Trophoblast cell (in vitro differentiated cells and primary cell): Measurements from ENCODE around the gene MIEN1.
A peak's percentile ranks its signal among the peaks of the same experiment; 100 is the strongest.

ENCODE experiments used
- DNase-seq, 2 donors: peaks; one replicate each; pipeline ENCODE4 v3.0.0-alpha.2; 2016
- H2AFZ ChIP-seq: 2 replicates; pipeline ENCODE4 v1.6.1; 2013; ENCODE audit warnings: low read length, moderate library complexity, mild to moderate bottlenecking; ENCODE audit not compliant: insufficient read depth, poor library complexity
- H2AK5ac ChIP-seq: 2 replicates; pipeline ENCODE4 v1.6.1; 2013; ENCODE audit warnings: mild to moderate bottlenecking, low read length
- H2BK120ac ChIP-seq: 2 replicates; pipeline ENCODE4 v1.6.1; 2013; ENCODE audit warnings: low read length, mild to moderate bottlenecking, moderate library complexity; ENCODE audit not compliant: insufficient read depth, poor library complexity
- H2BK12ac ChIP-seq: 2 replicates; pipeline ENCODE4 v1.6.1; 2013; ENCODE audit warnings: mild to moderate bottlenecking, low read length, moderate library complexity
- H2BK5ac ChIP-seq: 2 replicates; pipeline ENCODE4 v1.6.1; 2013; ENCODE audit warnings: low read length, low read depth, moderate library complexity, mild to moderate bottlenecking; ENCODE audit not compliant: poor library complexity
- H3K14ac ChIP-seq: 2 replicates; pipeline ENCODE4 v1.6.1; 2013; ENCODE audit warnings: mild to moderate bottlenecking, low read length
- H3K18ac ChIP-seq: 2 replicates; pipeline ENCODE4 v1.6.1; 2013; ENCODE audit warnings: mild to moderate bottlenecking, low read length
- H3K23ac ChIP-seq: 2 replicates; pipeline ENCODE4 v1.6.1; 2013; ENCODE audit warnings: low read length
- H3K27ac ChIP-seq: 2 replicates; pipeline ENCODE4 v1.5.1; 2013; ENCODE audit warnings: low read depth, mild to moderate bottlenecking, inconsistent platforms, low read length, moderate library complexity
- H3K27me3 ChIP-seq: 2 replicates; pipeline ENCODE4 v1.6.1; 2013; ENCODE audit warnings: inconsistent platforms, mild to moderate bottlenecking, low read length, moderate library complexity; ENCODE audit not compliant: insufficient read depth
- H3K36me3 ChIP-seq, 2 experiments: 1 replicate in 1 of 2; 2 replicates in 1 of 2; pipeline ENCODE4 v1.6.1; 2013; ENCODE audit warnings: low read length in 2 of 2, mild to moderate bottlenecking in 2 of 2, moderate library complexity in 1 of 2; ENCODE audit not compliant: insufficient read depth in 2 of 2, control insufficient read depth in 1 of 2
- H3K4ac ChIP-seq: 2 replicates; pipeline ENCODE4 v1.6.1; 2013; ENCODE audit warnings: low read depth, mild to moderate bottlenecking, low read length, moderate library complexity
- H3K4me1 ChIP-seq, 2 experiments: 1 replicate in 1 of 2; 2 replicates in 1 of 2; pipeline ENCODE4 v1.6.1; 2013; ENCODE audit warnings: low read length in 2 of 2, mild to moderate bottlenecking in 2 of 2, moderate library complexity in 1 of 2; ENCODE audit not compliant: insufficient read depth in 2 of 2, control insufficient read depth in 1 of 2
- H3K4me2 ChIP-seq: 2 replicates; pipeline ENCODE4 v1.6.1; 2013; ENCODE audit warnings: inconsistent platforms, mild to moderate bottlenecking, low read length, moderate library complexity
- H3K4me3 ChIP-seq: 2 replicates; pipeline ENCODE4 v1.5.1; 2013; ENCODE audit warnings: mild to moderate bottlenecking, low read depth, low read length, inconsistent platforms
- H3K79me1 ChIP-seq: one replicate; pipeline ENCODE4 v1.6.1; 2013; ENCODE audit warnings: low read length
- H3K79me2 ChIP-seq: 2 replicates; pipeline ENCODE4 v1.6.1; 2013; ENCODE audit warnings: low read length, mild to moderate bottlenecking; ENCODE audit not compliant: control insufficient read depth, insufficient read depth, poor library complexity
- H3K9ac ChIP-seq: 2 replicates; pipeline ENCODE4 v1.6.1; 2013; ENCODE audit warnings: mild to moderate bottlenecking, low read length
- H3K9me3 ChIP-seq: 2 replicates; pipeline ENCODE4 v1.6.1; 2013; ENCODE audit warnings: low read depth, mild to moderate bottlenecking, control low read depth, inconsistent platforms, low read length; ENCODE audit not compliant: insufficient read depth
- H4K12ac ChIP-seq: 2 replicates; pipeline ENCODE4 v1.6.1; 2013; ENCODE audit warnings: low read depth, mild to moderate bottlenecking, low read length, moderate library complexity
- H4K8ac ChIP-seq: 2 replicates; pipeline ENCODE4 v1.6.1; 2013; ENCODE audit warnings: low read depth, mild to moderate bottlenecking, low read length, moderate library complexity
- H4K91ac ChIP-seq: one replicate; pipeline ENCODE4 v1.6.1; 2013; ENCODE audit warnings: low read depth, mild to moderate bottlenecking, low read length, moderate library complexity
- WGBS: extraction: QIAGEN DNeasy Blood & Tissue Kit; methylation state at CpG from one replicate; pipeline ENCODE4 v1.1.7; 2013; ENCODE audit warnings: missing lambda C conversion rate; ENCODE audit not compliant: insufficient read length, insufficient coverage; ENCODE audit errors: extremely low coverage; 5-methylcytosine and 5-hydroxymethylcytosine counted together

MIEN1 gene

GRCh38 chr17:39774047-39774446 is 43.7 kb upstream of the MIEN1 start:
- Histone ChIP-seq H3K14ac (no peak overlapping the region), H3K79me1 (no peaks in the 10 kb centered on the region), H3K9me3 (no peaks in the 10 kb centered on the region), H2BK120ac (no peak overlapping the region), H3K79me2 (no peaks in the 10 kb centered on the region), H4K91ac (no peak overlapping the region), H3K18ac (no peak overlapping the region), H3K4me1 (peaks cover 4 to 8% of the 10 kb centered on the region in 2 experiments), H3K4me2 (no peak overlapping the region), H2BK12ac (no peak overlapping the region), H3K36me3 (no peaks in the 10 kb centered on the region), H4K12ac (no peak overlapping the region), H2AK5ac (no peak overlapping the region), H3K4ac (no peak overlapping the region), H2BK5ac (no peak overlapping the region), H2AFZ (no peak overlapping the region), H4K8ac (no peak overlapping the region), H3K4me3 (no peak overlapping the region), H3K23ac (no peak overlapping the region), H3K27ac (no peak overlapping the region), H3K9ac (no peak overlapping the region), H3K27me3 (peaks cover 2% of the 10 kb centered on the region)
- no CpG with 5 or more reads among the region's 4 CpGs for WGBS
- no peak for DNase-seq

GRCh38 chr17:39772987-39773934 is 42.9 kb upstream of the MIEN1 start:
- H2BK120ac ChIP-seq: no peak overlapping the region
- H3K27me3 ChIP-seq: peaks cover 2% of the 10 kb centered on the region
- no peak overlapping the region for H3K4ac ChIP-seq
- H3K9ac ChIP-seq: peak overlapping the region; percentile 60
- H4K91ac ChIP-seq: no peak overlapping the region
- DNase-seq: no peak
- no peak overlapping the region for H3K23ac ChIP-seq
- H2BK5ac ChIP-seq: no peak overlapping the region
- no peak overlapping the region for H2BK12ac ChIP-seq
- H3K4me3 ChIP-seq: no peak overlapping the region
- peaks cover 1% of the 10 kb centered on the region for H3K9me3 ChIP-seq
- H3K14ac ChIP-seq: no peak overlapping the region
- no peak overlapping the region for H2AK5ac ChIP-seq
- H3K79me1 ChIP-seq: no peaks in the 10 kb centered on the region
- H3K36me3 ChIP-seq: no peaks in the 10 kb centered on the region
- no peak overlapping the region for H3K27ac ChIP-seq
- WGBS: no CpG with 5 or more reads among the region's 7 CpGs
- H3K4me2 ChIP-seq: no peak overlapping the region
- peaks cover 4 to 8% of the 10 kb centered on the region in 2 experiments for H3K4me1 ChIP-seq
- no peaks in the 10 kb centered on the region for H3K79me2 ChIP-seq
- H3K18ac ChIP-seq: no peak overlapping the region
- H2AFZ ChIP-seq: no peak overlapping the region
- no peak overlapping the region for H4K12ac ChIP-seq
- H4K8ac ChIP-seq: no peak overlapping the region

DNA sequence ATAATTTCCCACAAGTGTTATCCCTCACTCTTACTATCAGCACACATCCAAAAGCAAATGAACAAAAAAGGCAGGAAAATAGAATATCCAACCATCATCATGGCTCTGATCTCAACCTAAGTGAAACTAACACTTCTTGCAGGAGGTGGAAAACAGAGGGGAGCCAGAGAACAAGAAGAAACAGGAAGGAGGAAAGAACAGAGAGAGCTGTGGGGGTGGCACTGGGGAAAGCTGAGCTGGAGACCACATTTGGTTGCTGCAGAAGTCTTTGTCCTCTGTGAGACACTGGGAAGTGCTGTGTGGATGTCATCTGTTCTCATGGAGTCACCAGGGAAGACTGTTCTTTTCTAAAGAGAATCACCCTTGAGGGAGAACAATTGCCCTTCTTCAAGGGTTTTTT is 42.1 kb upstream of the MIEN1 start:
- H3K18ac ChIP-seq: no peak overlapping the region
- no peaks in the 10 kb centered on the region for H3K36me3 ChIP-seq
- no peak overlapping the region for H2AFZ ChIP-seq
- peaks cover 2% of the 10 kb centered on the region for H3K27me3 ChIP-seq
- no peak overlapping the region for H3K4me3 ChIP-seq
- no peaks in the 10 kb centered on the region for H3K79me1 ChIP-seq
- no peaks in the 10 kb centered on the region for H3K79me2 ChIP-seq
- no peak overlapping the region for H2BK120ac ChIP-seq
- H2AK5ac ChIP-seq: no peak overlapping the region
- no peak overlapping the region for H4K91ac ChIP-seq
- H4K8ac ChIP-seq: no peak overlapping the region
- no peak overlapping the region for H3K14ac ChIP-seq
- DNase-seq: no peak
- H3K9ac ChIP-seq: no peak overlapping the region
- no peak overlapping the region for H2BK5ac ChIP-seq
- no peak overlapping the region for H3K4me2 ChIP-seq
- H3K4me1 ChIP-seq: peaks cover 4 to 8% of the 10 kb centered on the region in 2 experiments
- H4K12ac ChIP-seq: no peak overlapping the region
- peaks cover 2% of the 10 kb centered on the region for H3K9me3 ChIP-seq
- H3K23ac ChIP-seq: no peak overlapping the region
- H3K4ac ChIP-seq: no peak overlapping the region
- no peak overlapping the region for H2BK12ac ChIP-seq
- no peak overlapping the region for H3K27ac ChIP-seq

GRCh38 chr17:39769974-39770587 is 39.7 kb upstream of the MIEN1 start:
- H3K4me2 ChIP-seq: no peak overlapping the region
- H3K36me3 ChIP-seq: no peaks in the 10 kb centered on the region
- H2BK120ac ChIP-seq: no peak overlapping the region
- no peak overlapping the region for H3K27ac ChIP-seq
- H3K4me3 ChIP-seq: no peak overlapping the region
- H3K4ac ChIP-seq: no peak overlapping the region
- H2AFZ ChIP-seq: no peak overlapping the region
- H3K23ac ChIP-seq: no peak overlapping the region
- no peak overlapping the region for H2AK5ac ChIP-seq
- peaks cover 2% of the 10 kb centered on the region for H3K27me3 ChIP-seq
- H3K79me1 ChIP-seq: no peaks in the 10 kb centered on the region
- DNase-seq: peak; percentile 40 to 69
- no peak overlapping the region for H3K14ac ChIP-seq
- H2BK12ac ChIP-seq: no peak overlapping the region
- H3K79me2 ChIP-seq: no peaks in the 10 kb centered on the region
- no peak overlapping the region for H3K9ac ChIP-seq
- no peak overlapping the region for H3K18ac ChIP-seq
- no CpG with 5 or more reads among the region's 8 CpGs for WGBS
- H2BK5ac ChIP-seq: no peak overlapping the region
- H3K9me3 ChIP-seq: peaks cover 4% of the 10 kb centered on the region
- H3K4me1 ChIP-seq: peaks cover 4 to 8% of the 10 kb centered on the region in 2 experiments
- no peak overlapping the region for H4K8ac ChIP-seq
- H4K12ac ChIP-seq: no peak overlapping the region
- no peak overlapping the region for H4K91ac ChIP-seq
